Karpas-422 (cell line): ENCODE results near the gene AKNA. TPM values are rescaled to one million over a fixed set of nuclear protein-coding genes. Genes with fewer than 3 reads are reported as not detected.

Experiments
- DNase-seq: peaks from one replicate; pipeline ENCODE4 v3.0.0-alpha.2; 2015
- H2AFZ ChIP-seq: fragments of 200-600 bp; sonication (generic); 2 replicates; pipeline ENCODE4 v1.6.1; 2014; ENCODE audit warnings: antibody characterized with exemption, low read length, mixed read lengths
- H3K27ac ChIP-seq: fragments of 200-600 bp; sonication (generic); 2 replicates; pipeline ENCODE4 v1.5.1; 2014; ENCODE audit warnings: mild to moderate bottlenecking, low read length, moderate library complexity
- H3K27me3 ChIP-seq: fragments of 200-600 bp; sonication (generic); 2 replicates; pipeline ENCODE4 v1.6.1; 2014; ENCODE audit warnings: low read length, mixed read lengths
- H3K36me3 ChIP-seq: fragments of 200-600 bp; sonication (generic); 2 replicates; pipeline ENCODE4 v1.6.1; 2014; ENCODE audit warnings: low read length, mixed read lengths; ENCODE audit not compliant: insufficient read depth
- H3K4me1 ChIP-seq: fragments of 200-600 bp; sonication (generic); 2 replicates; pipeline ENCODE4 v1.6.1; 2014; ENCODE audit warnings: mild to moderate bottlenecking, low read length, mixed read lengths
- H3K4me2 ChIP-seq: fragments of 200-600 bp; sonication (generic); 2 replicates; pipeline ENCODE4 v1.6.1; 2014; ENCODE audit warnings: low read length, low read depth, mild to moderate bottlenecking; ENCODE audit not compliant: poor library complexity, severe bottlenecking
- H3K4me3 ChIP-seq: fragments of 200-600 bp; sonication (generic); 2 replicates; pipeline ENCODE4 v1.5.1; 2014; ENCODE audit warnings: mild to moderate bottlenecking, antibody characterized with exemption, low read length, mixed read lengths
- H3K79me2 ChIP-seq: fragments of 200-600 bp; sonication (generic); 2 replicates; pipeline ENCODE4 v1.6.1; 2014; ENCODE audit warnings: mild to moderate bottlenecking, low read length, mixed read lengths
- H3K9ac ChIP-seq: fragments of 200-600 bp; sonication (generic); 2 replicates; pipeline ENCODE4 v1.6.0; 2014; ENCODE audit warnings: low read length
- H3K9me2 ChIP-seq: fragments of 200-600 bp; sonication (generic), shearing (Covaris generic); replicated peaks from 2 replicates; pipeline ENCODE4 v1.6.0; 2014; ENCODE audit warnings: mild to moderate bottlenecking, low read length, moderate library complexity; ENCODE audit not compliant: insufficient read depth
- H3K9me3 ChIP-seq: fragments of 300-700, 200-600 bp; sonication (generic); 2 replicates; pipeline ENCODE4 v1.6.1; 2014; ENCODE audit warnings: low read length, mixed read lengths
- H4K20me1 ChIP-seq: fragments of 200-600 bp; sonication (generic); 2 replicates; pipeline ENCODE4 v1.6.1; 2014; ENCODE audit warnings: mild to moderate bottlenecking, antibody characterized with exemption, low read length, low read depth; ENCODE audit not compliant: insufficient read depth
- total RNA-seq: library from RNA; depleted of rRNA; stranded (reverse); fragments of >200 nt; shearing (Covaris generic); gene quantifications from 2 replicates; pipeline ENCODE4 v1.2.3, GENCODE V29; 2014; ENCODE audit warnings: low replicate concordance

The AKNA gene
- total RNA-seq, 1 experiment from 2014 or later: 77.9 TPM

DNA sequence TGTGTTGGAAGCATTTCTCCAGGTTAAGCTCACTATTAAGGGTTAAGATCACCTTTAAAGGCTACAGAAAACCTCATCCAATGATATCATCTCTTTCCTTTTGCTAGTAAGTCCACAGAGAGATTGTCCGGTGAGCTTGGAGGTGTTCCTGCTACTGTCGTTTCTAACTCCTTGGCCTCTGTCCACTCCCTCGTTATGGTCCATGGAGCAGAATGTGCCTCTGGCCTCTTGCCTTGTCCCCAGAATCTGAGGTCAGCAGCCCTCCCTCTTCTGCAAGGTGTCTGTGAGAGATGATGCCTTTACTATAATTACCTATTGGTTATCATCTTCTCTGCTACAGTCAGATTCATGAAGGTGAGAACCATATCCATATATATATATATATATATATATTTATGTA lies 43.1 kb downstream of the AKNA start:
- no peaks in the 10 kb centered on the region for H3K79me2 ChIP-seq
- DNase-seq: no peak
- no peaks in the 10 kb centered on the region for H3K27me3 ChIP-seq
- H3K9ac ChIP-seq: no peak overlapping the region
- H3K27ac ChIP-seq: no peak overlapping the region
- peaks cover 55% of the 10 kb centered on the region for H3K36me3 ChIP-seq
- no peak overlapping the region for H3K4me3 ChIP-seq
- no peak overlapping the region for H2AFZ ChIP-seq
- no peaks in the 10 kb centered on the region for H3K9me3 ChIP-seq
- no peak overlapping the region for H3K4me2 ChIP-seq
- peaks cover 7% of the 10 kb centered on the region; the same call in 1 of the 2 replicates for H4K20me1 ChIP-seq
- H3K9me2 ChIP-seq: no peaks in the 10 kb centered on the region
- H3K4me1 ChIP-seq: peaks cover 7% of the 10 kb centered on the region

DNA sequence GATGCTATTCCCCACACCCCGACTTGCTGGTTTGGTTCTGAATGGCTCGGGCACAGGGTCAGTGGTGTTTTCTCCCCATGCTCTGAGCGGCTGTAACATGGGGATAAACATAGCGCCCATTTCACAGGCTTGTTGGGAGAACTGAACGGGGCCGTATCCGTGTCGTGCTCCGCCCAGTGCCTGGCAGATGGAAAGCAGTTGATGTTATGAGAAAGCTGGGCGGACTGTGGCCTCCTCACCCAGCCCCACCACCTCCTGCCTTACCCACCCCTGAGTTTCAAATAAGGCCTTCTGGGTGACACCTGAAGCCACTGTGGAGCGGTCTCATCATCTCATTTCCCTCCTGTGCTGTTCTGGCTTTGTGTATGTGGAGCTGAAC lies 43.6 kb downstream of the AKNA start:
- no peak overlapping the region for H2AFZ ChIP-seq
- H3K9me3 ChIP-seq: no peaks in the 10 kb centered on the region
- H3K9ac ChIP-seq: no peak overlapping the region
- H3K4me3 ChIP-seq: no peak overlapping the region
- H3K4me2 ChIP-seq: no peak overlapping the region
- H3K4me1 ChIP-seq: peaks cover 2% of the 10 kb centered on the region
- peaks cover 56% of the 10 kb centered on the region for H3K36me3 ChIP-seq
- H3K27ac ChIP-seq: no peak overlapping the region
- H3K79me2 ChIP-seq: no peaks in the 10 kb centered on the region
- no peak for DNase-seq
- no peaks in the 10 kb centered on the region for H3K9me2 ChIP-seq
- peaks cover 7% of the 10 kb centered on the region; the same call in 1 of the 2 replicates for H4K20me1 ChIP-seq
- no peaks in the 10 kb centered on the region for H3K27me3 ChIP-seq

DNA sequence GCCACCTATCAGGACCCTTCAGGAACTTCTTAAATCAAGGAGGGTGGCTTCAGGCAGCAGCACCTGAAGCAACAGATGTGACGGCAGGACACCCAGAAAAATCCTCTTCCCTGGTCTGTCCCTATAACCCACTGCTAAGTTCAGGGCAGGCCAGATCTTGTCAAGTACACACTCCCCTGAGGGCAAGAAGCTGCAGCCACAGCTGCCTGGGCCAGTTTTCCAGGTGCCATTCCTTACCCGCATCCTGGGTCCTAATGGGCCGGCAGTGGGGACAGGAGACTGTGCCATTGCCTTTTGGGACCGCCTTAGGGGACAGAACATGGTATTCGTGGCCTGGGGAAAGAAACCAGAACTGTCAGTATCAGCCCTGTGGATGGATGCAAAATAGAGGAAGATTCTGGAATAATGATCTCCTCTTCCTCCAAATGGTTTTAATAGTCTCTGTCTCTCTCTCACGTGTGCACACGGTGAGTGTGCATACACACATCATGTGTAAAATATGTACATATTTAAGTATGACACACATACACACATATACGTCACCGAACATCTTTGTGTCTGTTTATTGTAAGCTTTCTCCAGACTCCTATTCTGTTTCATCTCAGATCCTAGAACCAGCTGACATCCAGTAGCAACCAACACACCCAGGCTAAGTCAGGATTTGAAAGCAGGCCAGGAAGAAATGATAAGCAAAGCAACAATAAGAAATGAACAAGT lies 44.2 kb downstream of the AKNA start:
- H3K27me3 ChIP-seq: no peaks in the 10 kb centered on the region
- peaks cover 60% of the 10 kb centered on the region for H3K36me3 ChIP-seq
- H3K4me1 ChIP-seq: no peaks in the 10 kb centered on the region; the same call in 1 of the 2 replicates
- no peak for DNase-seq
- no peak overlapping the region for H3K27ac ChIP-seq
- no peak overlapping the region for H3K9ac ChIP-seq
- no peaks in the 10 kb centered on the region for H3K9me2 ChIP-seq
- no peak overlapping the region for H2AFZ ChIP-seq
- peaks cover 7% of the 10 kb centered on the region; the same call in 1 of the 2 replicates for H4K20me1 ChIP-seq
- H3K79me2 ChIP-seq: no peaks in the 10 kb centered on the region
- no peak overlapping the region for H3K4me2 ChIP-seq
- no peaks in the 10 kb centered on the region for H3K9me3 ChIP-seq
- H3K4me3 ChIP-seq: no peak overlapping the region

DNA sequence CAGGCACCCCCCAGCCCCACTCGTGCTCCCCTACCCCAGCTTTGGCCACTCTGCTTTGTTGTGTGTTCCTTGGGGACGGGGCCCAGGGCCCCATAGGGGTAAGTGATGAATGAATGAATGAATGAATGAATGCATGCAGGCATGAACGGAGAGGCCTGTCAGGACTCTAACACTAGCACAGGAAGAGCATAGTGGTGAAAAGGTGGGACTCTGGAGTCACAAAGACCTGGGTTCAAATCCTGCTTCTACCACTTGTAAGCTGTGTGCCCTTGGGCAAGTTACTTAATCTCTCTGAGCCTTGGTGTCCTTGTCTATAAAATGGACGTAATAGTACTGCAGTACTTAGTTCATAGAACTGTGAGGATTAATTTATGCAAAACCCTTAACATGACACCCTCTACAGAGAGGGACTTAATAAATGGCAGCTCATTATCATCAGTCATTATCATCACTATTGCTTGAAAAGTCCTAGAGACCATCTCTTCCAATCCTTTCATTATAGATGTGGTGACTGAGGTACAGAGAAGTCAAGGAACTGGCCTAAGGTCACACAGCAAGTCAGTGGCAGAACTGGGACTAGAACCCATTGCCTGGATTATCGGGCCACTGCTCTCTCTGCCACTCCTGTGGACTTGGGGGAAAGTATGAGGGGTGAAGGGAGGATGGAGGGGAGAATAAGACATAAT lies 44.9 kb downstream of the AKNA start:
- Histone ChIP-seq H3K27me3 (no peaks in the 10 kb centered on the region), H2AFZ (no peak overlapping the region), H3K4me3 (no peak overlapping the region), H3K9me2 (no peaks in the 10 kb centered on the region), H3K79me2 (no peaks in the 10 kb centered on the region), H3K9me3 (no peaks in the 10 kb centered on the region), H3K9ac (no peak overlapping the region), H3K4me2 (no peak overlapping the region), H4K20me1 (peaks cover 11% of the 10 kb centered on the region; the same call in 1 of the 2 replicates), H3K36me3 (peaks cover 63% of the 10 kb centered on the region), H3K27ac (no peak overlapping the region), H3K4me1 (no peaks in the 10 kb centered on the region)
- no peak for DNase-seq

DNA sequence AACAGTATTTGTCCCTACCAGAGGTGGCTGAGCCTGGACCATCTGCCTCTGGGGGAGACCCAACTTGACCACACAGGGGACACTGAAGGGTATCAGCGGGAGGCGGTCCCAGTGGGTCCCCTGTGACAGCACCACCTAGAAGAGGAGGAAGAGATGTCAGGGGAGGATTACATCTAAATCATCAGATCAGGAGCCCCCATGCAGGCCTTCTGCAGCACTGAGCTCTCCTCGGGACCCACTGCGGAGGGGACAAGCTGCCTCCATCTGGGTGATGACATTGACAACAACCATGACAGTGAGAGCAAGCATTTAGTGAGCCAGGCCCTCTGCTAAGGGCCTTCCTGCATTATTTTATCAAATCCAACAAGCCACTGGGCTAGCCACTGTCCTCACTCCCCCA lies 45.8 kb downstream of the AKNA start:
- Histone ChIP-seq H3K27me3 (no peaks in the 10 kb centered on the region), H3K27ac (no peak overlapping the region), H3K79me2 (no peaks in the 10 kb centered on the region), H3K36me3 (peaks cover 66% of the 10 kb centered on the region), H3K9me3 (no peaks in the 10 kb centered on the region), H4K20me1 (peaks cover 13% of the 10 kb centered on the region; the same call in 1 of the 2 replicates), H2AFZ (no peak overlapping the region), H3K9ac (no peak overlapping the region), H3K9me2 (no peaks in the 10 kb centered on the region), H3K4me3 (no peak overlapping the region), H3K4me2 (no peak overlapping the region), H3K4me1 (no peaks in the 10 kb centered on the region)
- no peak for DNase-seq

DNA sequence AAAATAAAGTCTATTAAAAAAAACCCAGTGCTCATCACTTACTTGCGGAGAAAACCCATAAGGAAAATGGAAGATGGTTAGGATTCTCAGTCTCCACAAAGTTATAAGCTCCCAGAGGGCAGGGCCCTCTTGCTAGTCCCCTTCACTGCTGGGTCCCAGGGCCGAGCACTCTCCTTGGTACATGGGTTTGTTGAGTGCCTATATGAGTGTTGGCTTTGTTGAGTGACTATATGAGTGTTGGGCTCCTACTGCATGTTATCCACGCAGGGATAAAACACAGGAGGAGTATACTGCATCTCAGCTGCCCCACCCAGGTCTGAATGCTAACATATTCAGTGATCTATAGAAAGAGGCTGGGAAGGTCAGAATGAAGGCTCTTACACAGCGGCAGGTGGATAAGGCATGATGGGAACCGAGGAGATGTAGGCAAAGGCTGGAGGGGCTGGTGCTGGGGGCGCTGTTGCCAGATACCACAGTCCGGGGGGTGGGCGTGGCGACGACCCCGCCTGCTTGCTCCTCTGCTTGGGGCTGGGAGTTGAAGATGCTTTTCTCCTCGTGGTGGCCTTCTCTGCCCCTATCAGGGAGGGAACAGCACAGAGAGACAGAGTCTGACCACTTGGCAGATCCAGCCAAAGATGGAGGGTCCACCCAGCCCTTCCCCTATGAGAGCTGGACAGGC lies 46.5 kb downstream of the AKNA start:
- no peaks in the 10 kb centered on the region for H3K9me3 ChIP-seq
- H3K27me3 ChIP-seq: no peaks in the 10 kb centered on the region
- no peak overlapping the region for H2AFZ ChIP-seq
- no peak overlapping the region for H3K4me2 ChIP-seq
- peaks cover 64% of the 10 kb centered on the region for H3K36me3 ChIP-seq
- H3K4me3 ChIP-seq: no peak overlapping the region
- no peaks in the 10 kb centered on the region for H3K79me2 ChIP-seq
- no peak overlapping the region for H3K27ac ChIP-seq
- no peak for DNase-seq
- H3K4me1 ChIP-seq: no peaks in the 10 kb centered on the region
- no peaks in the 10 kb centered on the region for H3K9me2 ChIP-seq
- H3K9ac ChIP-seq: no peak overlapping the region
- peaks cover 13% of the 10 kb centered on the region; the same call in 1 of the 2 replicates for H4K20me1 ChIP-seq

DNA sequence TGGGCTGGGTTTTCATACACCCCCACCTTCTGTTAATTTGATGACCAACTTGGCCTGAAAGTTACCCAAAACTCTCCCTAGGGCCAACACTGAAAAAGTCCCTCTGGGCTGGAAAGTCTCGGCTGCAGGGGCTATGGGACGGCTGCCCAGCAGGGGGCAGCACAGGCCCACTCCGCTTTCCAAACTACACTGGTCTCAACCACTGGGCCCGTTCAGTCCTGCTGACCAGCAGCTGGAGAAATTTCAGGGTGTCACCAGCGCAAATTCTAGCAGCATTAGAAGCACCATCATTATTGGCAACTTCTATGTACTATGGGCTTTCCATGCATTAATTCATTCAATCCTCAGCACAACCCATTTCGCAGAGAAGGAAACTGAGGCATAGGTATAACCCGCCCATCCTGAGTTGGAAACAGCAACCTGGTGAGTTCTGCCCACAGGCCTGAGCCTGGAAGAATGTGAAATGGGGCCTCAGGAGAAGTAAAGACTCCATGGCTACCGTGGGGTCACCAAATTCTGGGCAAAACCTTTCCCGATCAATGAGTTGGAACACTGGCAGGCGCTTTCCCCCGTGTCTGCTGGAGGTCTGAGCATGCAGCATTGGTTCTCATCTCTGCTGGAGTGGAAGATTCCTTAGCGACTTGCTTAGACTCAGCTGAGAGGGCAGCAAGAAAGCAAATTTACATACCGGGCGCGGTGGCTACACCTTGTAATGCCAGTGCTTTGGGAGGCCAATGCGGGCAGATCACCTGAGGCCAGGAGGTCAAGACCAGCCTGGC lies 48.5 kb downstream of the AKNA start:
- Histone ChIP-seq H3K9me2 (no peaks in the 10 kb centered on the region), H3K9ac (no peak overlapping the region), H3K79me2 (no peaks in the 10 kb centered on the region), H3K4me1 (no peaks in the 10 kb centered on the region), H3K4me2 (no peak overlapping the region), H3K27me3 (no peaks in the 10 kb centered on the region), H4K20me1 (peaks cover 13% of the 10 kb centered on the region; the same call in 1 of the 2 replicates), H3K4me3 (no peak overlapping the region), H3K36me3 (peaks cover 74% of the 10 kb centered on the region), H3K9me3 (no peaks in the 10 kb centered on the region), H2AFZ (no peak overlapping the region), H3K27ac (no peak overlapping the region)
- peak; percentile 84 for DNase-seq
